ENCODE results near the gene PWWP2A.

Gene PWWP2A

DNA sequence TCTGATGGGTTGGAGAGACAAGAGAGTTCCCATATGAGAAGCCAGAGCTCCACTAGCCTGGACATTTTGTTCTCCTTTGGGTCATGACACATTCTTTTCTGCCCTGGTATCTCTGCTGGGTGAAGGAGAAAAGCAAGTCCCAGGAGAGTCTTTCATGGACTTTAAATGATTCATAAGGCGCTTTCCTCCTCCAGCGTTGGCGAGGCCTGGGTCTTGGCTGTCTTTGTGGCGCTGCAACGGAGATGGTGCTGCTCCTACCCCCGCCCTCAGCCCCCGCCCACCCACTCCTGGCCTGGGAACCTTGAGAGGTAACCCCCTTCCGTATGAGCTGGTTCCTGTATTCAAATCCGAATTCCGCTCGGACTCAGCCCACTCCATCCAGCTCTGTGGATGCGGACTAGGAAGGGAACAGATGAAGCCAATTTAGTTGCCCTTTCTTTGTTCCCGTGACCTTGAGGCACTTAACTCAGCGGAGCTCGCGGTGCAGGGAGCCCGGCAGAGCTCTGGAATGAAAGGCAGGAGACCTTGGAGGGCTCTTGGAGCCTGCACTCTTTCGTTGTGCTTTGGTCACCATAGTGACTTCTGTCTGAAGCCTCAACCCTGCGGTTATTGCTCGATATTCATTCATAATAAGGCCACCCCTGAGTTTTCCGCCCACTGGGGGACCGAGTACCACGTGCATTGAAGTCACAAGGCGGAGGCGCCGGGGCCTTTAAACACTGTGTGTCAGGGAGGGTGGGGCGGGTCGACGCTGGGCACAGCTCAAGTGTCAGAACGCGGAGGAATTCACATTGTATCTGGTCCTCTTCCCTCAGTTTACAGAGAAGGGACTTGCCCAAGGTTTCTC, 14.0 kb upstream of the PWWP2A start:
- DNase-seq, result peak; percentile 76
- peak overlapping the region; percentile 40 for H2BK15ac ChIP-seq (ENCODE audit: low read depth, poor library complexity, severe bottlenecking)
- peak overlapping the region in 1 of 2 experiments; percentile 75 for H3K18ac ChIP-seq (ENCODE audit: low read depth in 1 of 2, low read length in 2 of 2)
- H2AFZ ChIP-seq (ENCODE audit: low read depth, low read length), result peak overlapping the region; percentile 91
- no peak overlapping the region for H3K14ac ChIP-seq (ENCODE audit: low read length in 2 of 2)
- H2BK12ac ChIP-seq (ENCODE audit: low read length in 2 of 2), result peak overlapping the region in 1 of 2 experiments; percentile 69
- H4K8ac ChIP-seq (ENCODE audit: low read length), result peak overlapping the region; percentile 71
- H3K27ac ChIP-seq (ENCODE audit: low read length, poor library complexity, severe bottlenecking), result no peak overlapping the region
- H3K9ac ChIP-seq (ENCODE audit: low read length), result peak overlapping the region; percentile 75
- no peaks in the 10 kb centered on the region for H3K36me3 ChIP-seq (ENCODE audit: control insufficient read depth in 1 of 2, insufficient read depth in 2 of 2, low read depth in 1 of 2, low read length in 2 of 2)
- peak overlapping the region in 1 of 2 experiments; percentile 43 for H3K4me3 ChIP-seq (ENCODE audit: insufficient read depth in 1 of 2, low read depth in 1 of 2, low read length in 2 of 2)
- no peak overlapping the region for H2AK5ac ChIP-seq (ENCODE audit: low read length, severe bottlenecking)
- peaks cover 7% of the 10 kb centered on the region for H3K4me1 ChIP-seq (ENCODE audit: control insufficient read depth, insufficient read depth, low read depth, low read length)
- H3K4me2 ChIP-seq (ENCODE audit: low read length, poor library complexity, severe bottlenecking), result peak overlapping the region; percentile 50
- peak overlapping the region; percentile 86 for H2BK120ac ChIP-seq (ENCODE audit: low read depth, low read length)
- H2BK5ac ChIP-seq (ENCODE audit: low read depth, low read length, poor library complexity, severe bottlenecking), result no peak overlapping the region
- no peaks in the 10 kb centered on the region for H3K27me3 ChIP-seq (ENCODE audit: control insufficient read depth in 1 of 2, insufficient read depth in 1 of 2, low read length in 2 of 2)
- no peaks in the 10 kb centered on the region for H3K79me1 ChIP-seq (replicated peaks; ENCODE audit: low read length, poor library complexity, severe bottlenecking)
- H3K9me3 ChIP-seq (ENCODE audit: control insufficient read depth, low read length), result no peaks in the 10 kb centered on the region
- H3K23ac ChIP-seq (ENCODE audit: low read length in 2 of 2), result no peak overlapping the region
- 23% methylated on average over 26 of the region's 31 CpGs for WGBS
- peak overlapping the region; percentile 34 for H4K91ac ChIP-seq (ENCODE audit: low read length)
- H3K4ac ChIP-seq (ENCODE audit: low read depth in 1 of 2, low read length in 2 of 2), result peak overlapping the region in 1 of 2 experiments; percentile 86

DNA sequence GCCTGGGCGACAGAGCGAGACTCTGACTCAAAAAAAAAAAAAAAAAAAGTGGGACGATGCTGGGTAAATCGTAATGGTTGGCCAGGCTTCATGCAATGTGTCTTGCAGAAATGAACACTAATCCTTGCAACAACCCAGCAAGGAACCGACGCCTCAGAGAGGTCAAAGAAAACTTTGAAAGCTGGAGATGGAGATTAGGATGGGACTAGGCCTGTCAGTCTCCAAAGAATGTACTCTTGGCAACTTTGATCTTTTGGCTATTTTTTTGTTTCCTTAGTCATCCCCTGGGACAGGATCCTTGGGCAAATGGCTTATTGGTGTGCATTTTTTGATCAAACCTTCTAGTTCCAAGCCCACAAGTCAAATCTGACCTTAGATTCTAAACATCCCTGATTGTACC, 10.6 kb upstream of the PWWP2A start:
- no peaks in the 10 kb centered on the region for H3K27me3 ChIP-seq (ENCODE audit: control insufficient read depth in 1 of 2, insufficient read depth in 1 of 2, low read length in 2 of 2)
- H2AK5ac ChIP-seq (ENCODE audit: low read length, severe bottlenecking), result no peak overlapping the region

GRCh38 chr5:160128632-160129031, 9.4 kb upstream of the PWWP2A start:
- no peak for DNase-seq
- Histone ChIP-seq H3K4me3 (ENCODE audit: insufficient read depth in 1 of 2, low read depth in 1 of 2, low read length in 2 of 2) (no peak overlapping the region), H3K4me2 (ENCODE audit: low read length, poor library complexity, severe bottlenecking) (no peak overlapping the region), H3K14ac (ENCODE audit: low read length in 2 of 2) (no peak overlapping the region), H2BK120ac (ENCODE audit: low read depth, low read length) (no peak overlapping the region), H2AFZ (ENCODE audit: low read depth, low read length) (no peak overlapping the region), H2BK5ac (ENCODE audit: low read depth, low read length, poor library complexity, severe bottlenecking) (no peak overlapping the region), H3K27ac (ENCODE audit: low read length, poor library complexity, severe bottlenecking) (no peak overlapping the region), H4K91ac (ENCODE audit: low read length) (no peak overlapping the region), H3K79me1 (replicated peaks; ENCODE audit: low read length, poor library complexity, severe bottlenecking) (no peaks in the 10 kb centered on the region), H3K4ac (ENCODE audit: low read depth in 1 of 2, low read length in 2 of 2) (no peak overlapping the region), H2BK15ac (ENCODE audit: low read depth, poor library complexity, severe bottlenecking) (no peak overlapping the region), H2AK5ac (ENCODE audit: low read length, severe bottlenecking) (no peak overlapping the region), H3K23ac (ENCODE audit: low read length in 2 of 2) (no peak overlapping the region), H3K36me3 (ENCODE audit: control insufficient read depth in 1 of 2, insufficient read depth in 2 of 2, low read depth in 1 of 2, low read length in 2 of 2) (no peaks in the 10 kb centered on the region), H3K27me3 (ENCODE audit: control insufficient read depth in 1 of 2, insufficient read depth in 1 of 2, low read length in 2 of 2) (no peaks in the 10 kb centered on the region), H3K9me3 (ENCODE audit: control insufficient read depth, low read length) (no peaks in the 10 kb centered on the region), H4K8ac (ENCODE audit: low read length) (no peak overlapping the region), H3K4me1 (ENCODE audit: control insufficient read depth, insufficient read depth, low read depth, low read length) (peaks cover 6% of the 10 kb centered on the region), H3K9ac (ENCODE audit: low read length) (no peak overlapping the region), H3K18ac (ENCODE audit: low read depth in 1 of 2, low read length in 2 of 2) (no peak overlapping the region), H2BK12ac (ENCODE audit: low read length in 2 of 2) (no peak overlapping the region)
- 100% methylated on average over 2 of the region's 7 CpGs for WGBS

More for the DNA sequence above, 10.6 kb upstream of the PWWP2A start:
- H3K9ac ChIP-seq (ENCODE audit: low read length), result no peak overlapping the region
- H3K79me1 ChIP-seq (replicated peaks; ENCODE audit: low read length, poor library complexity, severe bottlenecking), result no peaks in the 10 kb centered on the region
- no peak overlapping the region for H2BK12ac ChIP-seq (ENCODE audit: low read length in 2 of 2)
- H3K4ac ChIP-seq (ENCODE audit: low read depth in 1 of 2, low read length in 2 of 2), result no peak overlapping the region
- H4K91ac ChIP-seq (ENCODE audit: low read length), result no peak overlapping the region
- no peak overlapping the region for H3K23ac ChIP-seq (ENCODE audit: low read length in 2 of 2)
- H2BK15ac ChIP-seq (ENCODE audit: low read depth, poor library complexity, severe bottlenecking), result no peak overlapping the region
- H3K18ac ChIP-seq (ENCODE audit: low read depth in 1 of 2, low read length in 2 of 2), result no peak overlapping the region
- no peaks in the 10 kb centered on the region for H3K36me3 ChIP-seq (ENCODE audit: control insufficient read depth in 1 of 2, insufficient read depth in 2 of 2, low read depth in 1 of 2, low read length in 2 of 2)
- H3K14ac ChIP-seq (ENCODE audit: low read length in 2 of 2), result no peak overlapping the region
- peaks cover 7% of the 10 kb centered on the region for H3K4me1 ChIP-seq (ENCODE audit: control insufficient read depth, insufficient read depth, low read depth, low read length)
- no peak overlapping the region for H2AFZ ChIP-seq (ENCODE audit: low read depth, low read length)
- H3K27ac ChIP-seq (ENCODE audit: low read length, poor library complexity, severe bottlenecking), result no peak overlapping the region
- no peak overlapping the region for H3K4me2 ChIP-seq (ENCODE audit: low read length, poor library complexity, severe bottlenecking)
- no peak overlapping the region for H2BK120ac ChIP-seq (ENCODE audit: low read depth, low read length)
- WGBS, result 95% methylated on average over 4 of the region's 6 CpGs
- no peak overlapping the region for H3K4me3 ChIP-seq (ENCODE audit: insufficient read depth in 1 of 2, low read depth in 1 of 2, low read length in 2 of 2)
- H2BK5ac ChIP-seq (ENCODE audit: low read depth, low read length, poor library complexity, severe bottlenecking), result no peak overlapping the region
- H3K9me3 ChIP-seq (ENCODE audit: control insufficient read depth, low read length), result no peaks in the 10 kb centered on the region
- no peak overlapping the region for H4K8ac ChIP-seq (ENCODE audit: low read length)
- no peak for DNase-seq

GRCh38 chr5:160119905-160120266, 636 bp upstream of the PWWP2A start:
- H3K18ac ChIP-seq (ENCODE audit: low read depth in 1 of 2, low read length in 2 of 2), result no peak overlapping the region
- H4K91ac ChIP-seq (ENCODE audit: low read length), result no peak overlapping the region
- H2BK120ac ChIP-seq (ENCODE audit: low read depth, low read length), result no peak overlapping the region
- peaks cover 5% of the 10 kb centered on the region for H3K4me1 ChIP-seq (ENCODE audit: control insufficient read depth, insufficient read depth, low read depth, low read length)
- H3K4me2 ChIP-seq (ENCODE audit: low read length, poor library complexity, severe bottlenecking), result no peak overlapping the region
- H3K36me3 ChIP-seq (ENCODE audit: control insufficient read depth in 1 of 2, insufficient read depth in 2 of 2, low read depth in 1 of 2, low read length in 2 of 2), result peaks cover 8 to 19% of the 10 kb centered on the region in 2 experiments
- no peak overlapping the region for H4K8ac ChIP-seq (ENCODE audit: low read length)
- peaks cover 0 to 6% of the 10 kb centered on the region in 2 experiments for H3K27me3 ChIP-seq (ENCODE audit: control insufficient read depth in 1 of 2, insufficient read depth in 1 of 2, low read length in 2 of 2)
- H2BK5ac ChIP-seq (ENCODE audit: low read depth, low read length, poor library complexity, severe bottlenecking), result no peak overlapping the region
- DNase-seq, result no peak
- H3K27ac ChIP-seq (ENCODE audit: low read length, poor library complexity, severe bottlenecking), result no peak overlapping the region
- no peak overlapping the region for H2BK12ac ChIP-seq (ENCODE audit: low read length in 2 of 2)
- no peak overlapping the region for H2BK15ac ChIP-seq (ENCODE audit: low read depth, poor library complexity, severe bottlenecking)
- H2AFZ ChIP-seq (ENCODE audit: low read depth, low read length), result no peak overlapping the region
- no peak overlapping the region for H3K4ac ChIP-seq (ENCODE audit: low read depth in 1 of 2, low read length in 2 of 2)
- no peak overlapping the region for H3K14ac ChIP-seq (ENCODE audit: low read length in 2 of 2)
- under 1% methylated on average over 8 of the region's 12 CpGs for WGBS
- no peak overlapping the region for H2AK5ac ChIP-seq (ENCODE audit: low read length, severe bottlenecking)
- no peak overlapping the region for H3K9ac ChIP-seq (ENCODE audit: low read length)
- no peaks in the 10 kb centered on the region for H3K9me3 ChIP-seq (ENCODE audit: control insufficient read depth, low read length)
- H3K79me1 ChIP-seq (replicated peaks; ENCODE audit: low read length, poor library complexity, severe bottlenecking), result peaks cover 14% of the 10 kb centered on the region
- no peak overlapping the region for H3K4me3 ChIP-seq (ENCODE audit: insufficient read depth in 1 of 2, low read depth in 1 of 2, low read length in 2 of 2)
- no peak overlapping the region for H3K23ac ChIP-seq (ENCODE audit: low read length in 2 of 2)

Data from mesenchymal stem cell (in vitro differentiated cells and primary cell).